ENCODE results near the gene PTPRQ. TPM values are rescaled to one million over a fixed set of nuclear protein-coding genes. Genes with fewer than 3 reads are reported as not detected.

PTPRQ gene
- total RNA-seq, 1 experiment from 2014 or later: not detected

GRCh38 chr12:80513211-80513610 lies 69.2 kb downstream of the PTPRQ start (continued):
- TF ChIP-seq KAT7 (CRISPR knock-in tag; IDR thresholded peaks at IDR 0.05; ENCODE audit: borderline replicate concordance) (no peak), IRF1 (CRISPR knock-in tag; IDR thresholded peaks at IDR 0.05) (no peak), SMAD4 (CRISPR knock-in tag; IDR thresholded peaks at IDR 0.05) (no peak), CREM (CRISPR knock-in tag; IDR thresholded peaks at IDR 0.05) (no peak), SP1 (CRISPR knock-in tag; conservative IDR thresholded peaks at IDR 0.05) (no peak), CDX4 (CRISPR knock-in tag; IDR thresholded peaks at IDR 0.05; ENCODE audit: borderline replicate concordance) (no peak), ZNF281 (CRISPR knock-in tag; IDR thresholded peaks at IDR 0.05) (no peak), ZNF263 (CRISPR knock-in tag; IDR thresholded peaks at IDR 0.05; ENCODE audit: low read depth) (no peak)

GRCh38 chr12:80517655-80518054 lies 73.6 kb downstream of the PTPRQ start:
- ChIA-PET CTCF (no interaction called here), POLR2A (no interaction called here)
- Mint-ChIP-seq H3K9me3 (peaks cover 18% of the 10 kb centered on the region), H3K27me3 (ENCODE audit: low read depth) (no peaks in the 10 kb centered on the region; the same call in 1 of the 2 replicates), H3K4me3 (no peak overlapping the region), H3K4me1 (peaks cover 4% of the 10 kb centered on the region; the same call in 1 of the 2 replicates), H3K27ac (no peak overlapping the region), H3K36me3 (peaks cover 9% of the 10 kb centered on the region)
- TF ChIP-seq ZMAT4 (CRISPR knock-in tag; IDR thresholded peaks at IDR 0.05) (no peak), PRDM15 (CRISPR knock-in tag; IDR thresholded peaks at IDR 0.05) (no peak), ATF6 (CRISPR knock-in tag; IDR thresholded peaks at IDR 0.05) (no peak), ZNF423 (CRISPR knock-in tag; IDR thresholded peaks at IDR 0.05) (no peak), ESRRA (CRISPR knock-in tag; IDR thresholded peaks at IDR 0.05; ENCODE audit: borderline replicate concordance) (no peak), USF1 (CRISPR knock-in tag; IDR thresholded peaks at IDR 0.05) (no peak), TCF7 (CRISPR knock-in tag; IDR thresholded peaks at IDR 0.05; ENCODE audit: low read depth) (no peak), USF2 (CRISPR knock-in tag; IDR thresholded peaks at IDR 0.05) (no peak), NFE2L1 (CRISPR knock-in tag; IDR thresholded peaks at IDR 0.05) (no peak), GRHL2 (CRISPR knock-in tag; IDR thresholded peaks at IDR 0.05; ENCODE audit: insufficient replicate concordance, severe bottlenecking) (no peak), FOXP1 (CRISPR knock-in tag; IDR thresholded peaks at IDR 0.05; ENCODE audit: borderline replicate concordance) (no peak), ZNF232 (CRISPR knock-in tag; IDR thresholded peaks at IDR 0.05) (no peak), JUN (CRISPR knock-in tag; IDR thresholded peaks at IDR 0.05) (no peak), RORB (CRISPR knock-in tag; IDR thresholded peaks at IDR 0.05) (no peak), ZNF396 (CRISPR knock-in tag; IDR thresholded peaks at IDR 0.05; ENCODE audit: borderline replicate concordance) (no peak), CTCF (IDR thresholded peaks at IDR 0.05) (no peak)
- DNase-seq (ENCODE audit: low spot score) (no peak), ATAC-seq (no peak)
